ENCODE results near the gene CUX1.

DNA sequence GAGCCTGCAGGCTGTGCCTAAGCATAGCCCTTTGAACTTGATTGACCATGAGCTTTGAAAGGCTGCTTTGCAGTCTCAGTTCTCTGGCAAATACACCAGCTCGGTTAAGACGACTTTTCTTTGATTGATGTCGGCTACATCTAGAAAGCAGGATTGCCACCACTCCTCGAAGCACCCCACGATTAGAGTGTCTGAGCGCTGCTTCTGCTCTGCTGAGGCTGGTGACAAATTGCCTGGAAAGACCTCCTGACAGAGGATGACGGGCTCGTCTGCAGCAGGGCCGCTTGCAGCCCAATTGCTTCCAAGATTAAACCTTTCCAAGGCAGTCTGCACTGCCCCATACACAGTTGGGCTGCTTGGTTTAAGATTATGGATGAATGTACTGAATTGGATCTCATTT, 182.0 kb downstream of the CUX1 start:
- no peak for TF ChIP-seq ZFP3 (CRISPR knock-in tag; IDR thresholded peaks at IDR 0.05)
- TF ChIP-seq, protein P1, sequence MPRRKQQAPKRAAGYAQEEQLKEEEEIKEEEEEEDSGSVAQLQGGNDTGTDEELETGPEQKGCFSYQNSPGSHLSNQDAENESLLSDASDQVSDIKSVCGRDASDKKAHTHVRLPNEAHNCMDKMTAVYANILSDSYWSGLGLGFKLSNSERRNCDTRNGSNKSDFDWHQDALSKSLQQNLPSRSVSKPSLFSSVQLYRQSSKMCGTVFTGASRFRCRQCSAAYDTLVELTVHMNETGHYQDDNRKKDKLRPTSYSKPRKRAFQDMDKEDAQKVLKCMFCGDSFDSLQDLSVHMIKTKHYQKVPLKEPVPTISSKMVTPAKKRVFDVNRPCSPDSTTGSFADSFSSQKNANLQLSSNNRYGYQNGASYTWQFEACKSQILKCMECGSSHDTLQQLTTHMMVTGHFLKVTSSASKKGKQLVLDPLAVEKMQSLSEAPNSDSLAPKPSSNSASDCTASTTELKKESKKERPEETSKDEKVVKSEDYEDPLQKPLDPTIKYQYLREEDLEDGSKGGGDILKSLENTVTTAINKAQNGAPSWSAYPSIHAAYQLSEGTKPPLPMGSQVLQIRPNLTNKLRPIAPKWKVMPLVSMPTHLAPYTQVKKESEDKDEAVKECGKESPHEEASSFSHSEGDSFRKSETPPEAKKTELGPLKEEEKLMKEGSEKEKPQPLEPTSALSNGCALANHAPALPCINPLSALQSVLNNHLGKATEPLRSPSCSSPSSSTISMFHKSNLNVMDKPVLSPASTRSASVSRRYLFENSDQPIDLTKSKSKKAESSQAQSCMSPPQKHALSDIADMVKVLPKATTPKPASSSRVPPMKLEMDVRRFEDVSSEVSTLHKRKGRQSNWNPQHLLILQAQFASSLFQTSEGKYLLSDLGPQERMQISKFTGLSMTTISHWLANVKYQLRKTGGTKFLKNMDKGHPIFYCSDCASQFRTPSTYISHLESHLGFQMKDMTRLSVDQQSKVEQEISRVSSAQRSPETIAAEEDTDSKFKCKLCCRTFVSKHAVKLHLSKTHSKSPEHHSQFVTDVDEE (CRISPR knock-in tag; IDR thresholded peaks at IDR 0.05): no peak

Data from SK-N-SH treated with all-trans-retinoic acid at 6 μM for 48 hours (cell line).